ENCODE results near the gene LBH. TPM values are rescaled to one million over a fixed set of nuclear protein-coding genes. Genes with fewer than 3 reads are reported as not detected.

The LBH gene
- total RNA-seq, 1 experiment from 2014 or later: 1.2 TPM

GRCh38 chr2:30230497-30231211 lies 680 bp upstream of the LBH start:
- ChIA-PET CTCF (interaction anchor here (1.9 kb wide), 1 partner anchor 8 kb away, joined by 9 read pairs; no protein-coding TSS in a partner anchor), RAD21 (ENCODE audit: low non-redundant PET in 1 of 2, low total read pairs in 2 of 2, uncharacterized antibody in 2 of 2, unreplicated experiment in 2 of 2) (no interaction called here), POLR2A (interaction anchor here (0.8 kb wide), 1 partner anchor 8 kb away, joined by 3 read pairs; no protein-coding TSS in a partner anchor)
- Histone ChIP-seq H4K20me1 (ENCODE audit: insufficient read depth) (no peaks in the 10 kb centered on the region), H3K9ac (ENCODE audit: low read length) (no peak overlapping the region), H3K79me2 (ENCODE audit: insufficient read depth, low read length) (no peaks in the 10 kb centered on the region), H3K9me2 (ENCODE audit: insufficient read depth) (no peaks in the 10 kb centered on the region), H2AFZ (ENCODE audit: low read depth, low read length, poor library complexity, severe bottlenecking) (no peak overlapping the region), H3K9me3 (ENCODE audit: control insufficient read depth in 1 of 2, insufficient read depth in 1 of 2, low read depth in 1 of 2, low read length in 2 of 2) (no peaks in the 10 kb centered on the region), H3K4me2 (ENCODE audit: low read length) (no peak overlapping the region), H3K36me3 (ENCODE audit: control insufficient read depth in 1 of 2, insufficient read depth in 2 of 2, low read length in 2 of 2) (no peaks in the 10 kb centered on the region), H3K4me3 (replicated peaks in 1 of 2; ENCODE audit: low read depth in 1 of 2, low read length in 2 of 2) (no peak overlapping the region), H3K27me3 (ENCODE audit: insufficient read depth, low read length) (peaks cover 12% of the 10 kb centered on the region; the same call in 1 of the 2 replicates), H3K4me1 (ENCODE audit: control insufficient read depth in 1 of 2, insufficient read depth in 2 of 2, low read length in 2 of 2) (no peaks in the 10 kb centered on the region), H3K27ac (ENCODE audit: low read depth, low read length) (no peak overlapping the region)
- no peak for TF ChIP-seq EZH2phosphoT487 (IDR thresholded peaks at IDR 0.05; ENCODE audit: borderline replicate concordance)
- TF ChIP-seq, protein P1, sequence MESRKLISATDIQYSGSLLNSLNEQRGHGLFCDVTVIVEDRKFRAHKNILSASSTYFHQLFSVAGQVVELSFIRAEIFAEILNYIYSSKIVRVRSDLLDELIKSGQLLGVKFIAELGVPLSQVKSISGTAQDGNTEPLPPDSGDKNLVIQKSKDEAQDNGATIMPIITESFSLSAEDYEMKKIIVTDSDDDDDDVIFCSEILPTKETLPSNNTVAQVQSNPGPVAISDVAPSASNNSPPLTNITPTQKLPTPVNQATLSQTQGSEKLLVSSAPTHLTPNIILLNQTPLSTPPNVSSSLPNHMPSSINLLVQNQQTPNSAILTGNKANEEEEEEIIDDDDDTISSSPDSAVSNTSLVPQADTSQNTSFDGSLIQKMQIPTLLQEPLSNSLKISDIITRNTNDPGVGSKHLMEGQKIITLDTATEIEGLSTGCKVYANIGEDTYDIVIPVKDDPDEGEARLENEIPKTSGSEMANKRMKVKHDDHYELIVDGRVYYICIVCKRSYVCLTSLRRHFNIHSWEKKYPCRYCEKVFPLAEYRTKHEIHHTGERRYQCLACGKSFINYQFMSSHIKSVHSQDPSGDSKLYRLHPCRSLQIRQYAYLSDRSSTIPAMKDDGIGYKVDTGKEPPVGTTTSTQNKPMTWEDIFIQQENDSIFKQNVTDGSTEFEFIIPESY (IDR thresholded peaks at IDR 0.05; ENCODE audit: extremely low read depth, insufficient replicate concordance, low read length): no peak
- no peak for TF ChIP-seq SRF (IDR thresholded peaks at IDR 0.05; ENCODE audit: low read depth)
- TF ChIP-seq, protein P2, sequence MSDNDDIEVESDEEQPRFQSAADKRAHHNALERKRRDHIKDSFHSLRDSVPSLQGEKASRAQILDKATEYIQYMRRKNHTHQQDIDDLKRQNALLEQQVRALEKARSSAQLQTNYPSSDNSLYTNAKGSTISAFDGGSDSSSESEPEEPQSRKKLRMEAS (IDR thresholded peaks at IDR 0.05): no peak
- no peak for TF ChIP-seq ZFX (IDR thresholded peaks at IDR 0.05)
- no peak for TF ChIP-seq POLR2AphosphoS5 (IDR thresholded peaks at IDR 0.05; ENCODE audit: low read depth, low read length)
- no peak for TF ChIP-seq CBX3 (IDR thresholded peaks at IDR 0.05; ENCODE audit: low read depth)
- TF ChIP-seq ELF1 (IDR thresholded peaks at IDR 0.05; ENCODE audit: borderline replicate concordance, low read depth): no peak
- BruUV-seq (replicated peaks): no TSS peak
- ATAC-seq: no peak
- intact Hi-C loops (cut with micrococcal nuclease): no loop called here
- DNase-seq (ENCODE audit: low read depth, low spot score): no peak
